ENCODE measurements around the gene DHX34.

DNA sequence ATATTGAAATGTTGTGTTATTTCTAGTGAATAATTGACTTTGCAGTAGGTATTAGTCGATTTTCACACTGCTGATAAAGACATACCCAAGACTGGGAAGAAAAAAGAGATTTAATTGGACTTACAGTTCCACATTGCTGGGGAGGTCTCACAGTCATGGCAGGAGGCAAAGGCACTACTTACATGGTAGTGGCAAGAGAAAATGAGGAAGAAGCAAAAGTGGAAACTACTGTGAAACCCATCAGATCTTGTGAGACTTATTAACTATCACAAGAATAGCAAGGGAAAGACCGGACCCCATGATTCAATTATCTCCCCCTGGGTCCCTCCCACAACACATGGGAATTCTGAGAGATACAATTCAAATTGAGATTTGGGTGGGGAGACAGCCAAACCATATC lies 27.1 kb upstream of the DHX34 start:
- TF ChIP-seq POLR2AphosphoS5 (IDR thresholded peaks at IDR 0.05) (peak in 1 of 4 donors; percentile 12), POLR2A (IDR thresholded peaks at IDR 0.05) (no peak)
- TF ChIP-seq, protein P1, sequence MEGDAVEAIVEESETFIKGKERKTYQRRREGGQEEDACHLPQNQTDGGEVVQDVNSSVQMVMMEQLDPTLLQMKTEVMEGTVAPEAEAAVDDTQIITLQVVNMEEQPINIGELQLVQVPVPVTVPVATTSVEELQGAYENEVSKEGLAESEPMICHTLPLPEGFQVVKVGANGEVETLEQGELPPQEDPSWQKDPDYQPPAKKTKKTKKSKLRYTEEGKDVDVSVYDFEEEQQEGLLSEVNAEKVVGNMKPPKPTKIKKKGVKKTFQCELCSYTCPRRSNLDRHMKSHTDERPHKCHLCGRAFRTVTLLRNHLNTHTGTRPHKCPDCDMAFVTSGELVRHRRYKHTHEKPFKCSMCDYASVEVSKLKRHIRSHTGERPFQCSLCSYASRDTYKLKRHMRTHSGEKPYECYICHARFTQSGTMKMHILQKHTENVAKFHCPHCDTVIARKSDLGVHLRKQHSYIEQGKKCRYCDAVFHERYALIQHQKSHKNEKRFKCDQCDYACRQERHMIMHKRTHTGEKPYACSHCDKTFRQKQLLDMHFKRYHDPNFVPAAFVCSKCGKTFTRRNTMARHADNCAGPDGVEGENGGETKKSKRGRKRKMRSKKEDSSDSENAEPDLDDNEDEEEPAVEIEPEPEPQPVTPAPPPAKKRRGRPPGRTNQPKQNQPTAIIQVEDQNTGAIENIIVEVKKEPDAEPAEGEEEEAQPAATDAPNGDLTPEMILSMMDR (IDR thresholded peaks at IDR 0.05) = no peak

Measured in sigmoid colon (tissue), 4 donors.